GM13977 (cell line): ENCODE data around the gene LLPH.

ENCODE experiments used
- DNase-seq: peaks from one replicate; pipeline ENCODE4 v3.0.0; 2012; ENCODE audit warnings: low spot score
- CTCF ChIP-seq: IDR thresholded peaks from 2 replicates; pipeline ENCODE4 v1.5.1; 2012; ENCODE audit warnings: mild to moderate bottlenecking, control low read depth; ENCODE audit not compliant: insufficient read depth; ENCODE audit errors: extremely low read depth, missing control alignments
- in situ Hi-C: fragments of 300-500 bp; cut with MboI; formaldehyde crosslinking; loops from one replicate; pipeline ENCODE4 v1.12.0; 2022; ENCODE audit warnings: low sequenced_read_pairs, low pct_unique_long_range_greater_than_20kb, mixed read lengths, inconsistent platforms; ENCODE audit not compliant: unreplicated experiment

The LLPH gene

DNA sequence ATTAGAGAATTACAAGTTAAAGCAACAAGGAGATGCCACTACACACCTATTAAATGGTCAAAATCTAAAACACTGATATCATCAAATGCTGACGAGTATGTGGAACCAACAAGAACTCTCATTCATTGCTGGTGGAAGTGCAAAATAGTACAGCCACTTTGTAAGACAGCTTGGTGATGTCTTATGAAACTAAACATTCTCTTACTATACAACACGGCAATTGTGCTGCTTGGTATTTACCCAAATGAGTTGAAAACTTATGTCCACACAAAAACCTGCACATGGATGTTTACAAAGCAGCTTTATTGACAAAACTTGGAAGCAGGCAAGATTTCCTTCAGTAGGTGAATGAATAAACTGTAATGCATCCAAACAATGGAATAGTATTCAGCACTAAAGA lies 36.0 kb upstream of the LLPH start:
- in situ Hi-C loops: no loop called here
- TF ChIP-seq CTCF: no peak
- DNase-seq: no peak

DNA sequence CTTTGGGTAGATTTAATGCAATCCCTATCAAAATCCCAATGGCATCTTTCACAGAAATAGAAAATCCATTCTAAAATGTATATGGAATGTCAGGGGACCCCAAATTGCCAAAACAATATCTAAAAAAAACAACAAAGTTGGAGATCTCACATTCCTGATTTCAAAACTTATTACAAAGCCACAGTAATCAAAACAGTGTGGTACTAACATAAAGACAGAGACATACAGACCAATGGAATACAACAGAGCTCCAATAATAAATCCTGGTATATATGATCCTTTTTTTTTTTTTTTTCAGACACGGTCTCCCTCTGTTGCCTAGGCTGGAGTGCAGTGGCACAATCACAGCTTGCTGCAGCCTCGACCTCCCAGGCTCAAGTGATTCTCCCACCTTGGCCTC lies 34.6 kb upstream of the LLPH start:
- in situ Hi-C loops: no loop called here
- TF ChIP-seq CTCF: no peak

DNA sequence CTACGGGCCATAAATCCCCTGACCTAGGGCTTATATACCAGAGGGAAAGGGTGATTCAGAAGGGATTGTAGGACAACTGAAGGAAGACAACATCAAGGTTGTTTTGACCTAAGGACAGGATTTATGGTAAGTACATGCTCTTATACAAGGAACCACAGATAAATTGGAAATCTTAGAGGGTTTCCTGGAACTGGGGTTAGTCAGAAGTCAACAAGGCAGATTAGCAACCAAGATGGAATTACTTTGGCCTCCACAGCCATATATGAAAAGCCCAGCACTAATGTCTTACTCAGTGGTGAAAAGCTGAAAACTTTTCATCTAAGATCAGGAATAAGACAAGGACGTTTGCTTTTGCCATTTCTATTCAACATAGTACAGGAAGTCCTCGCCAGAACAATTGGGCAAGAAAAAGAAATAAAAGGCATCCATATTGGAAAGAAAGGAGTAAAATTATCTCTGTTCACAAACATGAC lies 33.8 kb upstream of the LLPH start:
- DNase-seq: no peak
- in situ Hi-C loops: no loop called here

More for the DNA sequence above, 34.6 kb upstream of the LLPH start:
- DNase-seq: no peak

GRCh38 chr12:66163289-66163688 lies 32.7 kb upstream of the LLPH start:
- in situ Hi-C loops: no loop called here
- no peak for TF ChIP-seq CTCF
- DNase-seq: no peak

More for the DNA sequence above, 33.8 kb upstream of the LLPH start:
- TF ChIP-seq CTCF: no peak

- no peak for TF ChIP-seq CTCF
- DNase-seq: no peak
- in situ Hi-C loops: no loop called here
Measured at GRCh38 chr12:66162701-66163100, 32.2 kb upstream of the LLPH start.

DNA sequence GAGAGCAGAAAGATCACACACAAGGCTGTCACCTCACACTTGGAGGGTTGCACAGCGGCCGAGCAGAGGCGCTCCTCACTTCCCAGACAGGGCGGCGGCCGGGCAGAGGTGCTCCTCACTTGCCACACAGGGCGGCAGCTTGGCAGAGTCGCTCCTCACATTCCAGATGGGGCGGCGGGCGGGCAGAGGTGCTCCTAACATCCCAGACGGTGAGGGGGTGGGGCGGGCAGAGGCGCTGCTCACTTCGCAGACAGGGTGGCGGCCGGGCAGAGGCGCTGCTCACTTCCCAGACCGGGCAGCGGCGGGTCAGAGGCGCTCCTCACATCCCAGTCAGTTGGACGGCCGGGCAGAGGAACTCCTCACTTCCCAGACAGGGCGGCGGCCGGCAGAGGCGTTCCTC lies 30.2 kb upstream of the LLPH start:
- no peak for TF ChIP-seq CTCF
- no peak for DNase-seq
- in situ Hi-C loops: no loop called here

DNA sequence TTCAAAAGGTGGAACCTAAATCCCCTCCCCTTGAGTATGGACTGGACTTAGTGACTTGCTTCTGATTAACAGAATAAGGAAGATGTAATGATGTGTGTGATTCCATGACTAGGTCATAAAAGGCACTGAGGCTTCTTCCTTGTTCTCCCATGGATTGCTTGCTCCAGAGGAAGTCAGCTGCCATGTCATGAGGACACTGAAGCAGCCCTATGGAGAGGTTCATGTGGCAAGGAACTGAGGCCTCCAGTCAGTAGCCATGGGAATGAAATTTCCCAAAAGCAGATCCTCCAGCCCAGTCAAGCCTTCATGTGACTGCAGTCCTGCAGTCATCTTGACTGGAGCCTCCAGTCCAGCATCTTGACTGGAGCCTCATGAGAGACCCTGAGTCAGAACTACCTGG lies 28.6 kb upstream of the LLPH start:
- no peak for TF ChIP-seq CTCF
- in situ Hi-C loops: no loop called here

More for the DNA sequence above, 28.6 kb upstream of the LLPH start:
- no peak for DNase-seq
